HepG2 (cell line): Measurements from ENCODE around the gene ABCF1. TPM values are rescaled to one million over a fixed set of nuclear protein-coding genes. Genes with fewer than 3 reads are reported as not detected.

Experiments used
- ARID4A ChIP-seq: sonication (generic); formaldehyde crosslinking; IDR thresholded peaks from 2 replicates; pipeline ENCODE4 v1.5.0; 2020; ENCODE audit warnings: mild to moderate bottlenecking, missing genetic modification reagents, borderline replicate concordance
- CREB3 ChIP-seq: sonication (generic); formaldehyde crosslinking; IDR thresholded peaks from 2 replicates; pipeline ENCODE4 v1.5.0; 2020; ENCODE audit warnings: missing genetic modification reagents
- DMTF1 ChIP-seq: sonication (generic); formaldehyde crosslinking; IDR thresholded peaks from 2 replicates; pipeline ENCODE4 v1.4.0; 2020; ENCODE audit warnings: mild to moderate bottlenecking, missing genetic modification reagents
- ELF3 ChIP-seq: IDR thresholded peaks from 2 replicates; pipeline ENCODE4 v1.6.1; 2016; ENCODE audit warnings: missing genetic modification reagents, missing compliant biosample characterization
- HIC2 ChIP-seq: sonication (generic); formaldehyde crosslinking; IDR thresholded peaks from 2 replicates; pipeline ENCODE4 v1.9.0; 2022; ENCODE audit warnings: low read depth, missing genetic modification reagents
- KAT2B ChIP-seq: fragments of 150-350 bp; IDR thresholded peaks from 2 replicates; pipeline ENCODE4 v1.6.1; 2014; ENCODE audit warnings: low read depth, low read length, borderline replicate concordance
- NFATC3 ChIP-seq: sonication (generic); formaldehyde crosslinking; IDR thresholded peaks from 2 replicates; pipeline ENCODE4 v1.5.1; 2020; ENCODE audit warnings: mild to moderate bottlenecking, missing genetic modification reagents
- NR2C2 ChIP-seq: sonication (generic); formaldehyde crosslinking; IDR thresholded peaks from 2 replicates; pipeline ENCODE4 v1.4.0; 2020; ENCODE audit warnings: missing genetic modification reagents, mild to moderate bottlenecking, moderate library complexity, borderline replicate concordance
- NR3C1 ChIP-seq: sonication (generic); formaldehyde crosslinking; IDR thresholded peaks from 2 replicates; pipeline ENCODE4 v1.4.0; 2020; ENCODE audit warnings: missing genetic modification reagents
- RXRA ChIP-seq: sonication (generic); formaldehyde crosslinking; IDR thresholded peaks from 2 replicates; pipeline ENCODE4 v1.5.1; 2020; ENCODE audit warnings: missing genetic modification reagents
- SP4 ChIP-seq: sonication (generic); formaldehyde crosslinking; IDR thresholded peaks from 2 replicates; pipeline ENCODE4 v1.8.1; 2023; ENCODE audit warnings: mild to moderate bottlenecking, missing genetic modification reagents
- ZFYVE20 ChIP-seq: sonication (generic); formaldehyde crosslinking; IDR thresholded peaks from 2 replicates; pipeline ENCODE4 v1.8.0; 2023; ENCODE audit warnings: low read depth, mild to moderate bottlenecking, moderate library complexity, missing genetic modification reagents, borderline replicate concordance
- ZKSCAN1 ChIP-seq: fragments of 150-350 bp; IDR thresholded peaks from 2 replicates; pipeline ENCODE4 v1.6.1; 2014; ENCODE audit warnings: low read length
- ZNF17 ChIP-seq: sonication (generic); formaldehyde crosslinking; IDR thresholded peaks from 2 replicates; pipeline ENCODE4 v1.5.0; 2020; ENCODE audit warnings: mild to moderate bottlenecking, missing genetic modification reagents
- ZNF674 ChIP-seq: sonication (generic); formaldehyde crosslinking; IDR thresholded peaks from 2 replicates; pipeline ENCODE4 v1.5.0; 2020; ENCODE audit warnings: low read depth, mild to moderate bottlenecking, missing genetic modification reagents
- ZNF704 ChIP-seq: sonication (generic); formaldehyde crosslinking; IDR thresholded peaks from 2 replicates; pipeline ENCODE4 v1.8.1; 2023; ENCODE audit warnings: mild to moderate bottlenecking, inconsistent platforms, moderate library complexity, missing genetic modification reagents, borderline replicate concordance
- polyA plus RNA-seq, 8 experiments: library from polyadenylated mRNA; depleted of rRNA in 3 of 8; stranded (reverse) in 7 of 8; unstranded in 1 of 8; fragments of >200 nt; fragmentation: Illumina TruSeq in 4 of 8; extraction: Trizol in 4 of 8; gene quantifications; 2 replicates each; pipeline versions ENCODE4 v1.2.1 to v1.2.3, GENCODE V29; 2011 to 2016; ENCODE audit warnings: low read depth in 4 of 8, missing spikeins in 1 of 8, mixed read lengths in 1 of 8; ENCODE audit not compliant: insufficient read depth in 1 of 8
- total RNA-seq, 5 experiments: library from RNA; depleted of rRNA; stranded (reverse); fragments of >200 nt; fragmentation: Illumina TruSeq; extraction: Trizol; gene quantifications; 2 replicates each; pipeline ENCODE4 v1.2.3, GENCODE V29; 2016; ENCODE audit warnings: low read depth in 1 of 5

ABCF1 gene
- total and polyA plus RNA-seq, 2 of the 13 experiments (the other 11 are each of a cell fraction or from before 2014, with no cell fraction given): 25.4 to 98.9 TPM

- no peak for TF ChIP-seq KAT2B
- TF ChIP-seq ZNF704 (CRISPR knock-in tag): no peak
- TF ChIP-seq DMTF1 (CRISPR knock-in tag): no peak
- no peak for TF ChIP-seq NR3C1 (CRISPR knock-in tag)
- no peak for TF ChIP-seq ZKSCAN1
- TF ChIP-seq SP4 (CRISPR knock-in tag): peak; percentile 95
- TF ChIP-seq ZNF674 (CRISPR knock-in tag): 0 out of 2 replicates have a peak, but pooled peaks have one; percentile 61
- TF ChIP-seq ZNF17: no peak
- TF ChIP-seq NFATC3 (CRISPR knock-in tag): no peak
- TF ChIP-seq ZFYVE20 (CRISPR knock-in tag): peak; percentile 30; the same call in 1 of the 2 replicates
- peak; percentile 17; the same call in 1 of the 2 replicates for TF ChIP-seq HIC2 (CRISPR knock-in tag)
- peak; percentile 81; the same call in 1 of the 2 replicates for TF ChIP-seq CREB3 (CRISPR knock-in tag)
- no peak for TF ChIP-seq NR2C2 (CRISPR knock-in tag)
- TF ChIP-seq ARID4A (CRISPR knock-in tag): peak; percentile 68
- peak; percentile 46; the same call in 1 of the 2 replicates for TF ChIP-seq RXRA (CRISPR knock-in tag)
- 0 out of 2 replicates have a peak, but pooled peaks have one; percentile 5 for TF ChIP-seq ELF3 (CRISPR knock-in tag)
These were observed 15.0 kb upstream of the ABCF1 start, which contains the start of gene GNL1 (continued) for GRCh38 chr6:30556066-30556905.
